GM12878 (cell line): ENCODE data around the gene SEC14L1. TPM values are rescaled to one million over a fixed set of nuclear protein-coding genes. Genes with fewer than 3 reads are reported as not detected.

Experiments
- BHLHE40 ChIP-seq, 2 experiments: fragments of 450-650 bp in 1 of 2; IDR thresholded peaks; 2 replicates each; pipeline ENCODE4 v1.6.1; 2011 to 2017; ENCODE audit warnings: low read depth in 2 of 2, borderline replicate concordance in 1 of 2, improper control_type of control experiment in 1 of 2, low read length in 1 of 2, mild to moderate bottlenecking in 1 of 2
- CHD1 ChIP-seq: IDR thresholded peaks from 2 replicates; pipeline ENCODE4 v1.6.1; 2012; ENCODE audit warnings: low read depth, low read length, improper control_type of control experiment
- DPF2 ChIP-seq: fragments of 450-650 bp; IDR thresholded peaks from 2 replicates; pipeline ENCODE4 v1.6.1; 2017; ENCODE audit warnings: mild to moderate bottlenecking
- EED ChIP-seq: sonication (generic); IDR thresholded peaks from 2 replicates; pipeline ENCODE4 v1.6.1; 2016; ENCODE audit warnings: antibody characterized with exemption, low read depth
- ETV6 ChIP-seq, 2 experiments: fragments of 450-650 bp in 1 of 2; IDR thresholded peaks in 1 of 2; conservative IDR thresholded peaks in 1 of 2; 2 replicates each; pipeline ENCODE4 v1.6.1; 2014; ENCODE audit warnings: antibody characterized with exemption in 1 of 2, borderline replicate concordance in 1 of 2, low read depth in 1 of 2, mild to moderate bottlenecking in 1 of 2, moderate library complexity in 1 of 2
- EZH2 ChIP-seq: IDR thresholded peaks from 2 replicates; pipeline ENCODE4 v1.6.1; 2012; ENCODE audit warnings: low read depth, mild to moderate bottlenecking, control low read depth, inconsistent platforms, low read length, borderline replicate concordance; ENCODE audit not compliant: control insufficient read depth
- GATAD2B ChIP-seq: fragments of 450-650 bp; conservative IDR thresholded peaks from 2 replicates; pipeline ENCODE4 v1.6.1; 2017; ENCODE audit warnings: low read depth, mild to moderate bottlenecking, moderate library complexity
- HDGF ChIP-seq: fragments of 450-650 bp; IDR thresholded peaks from 2 replicates; pipeline ENCODE4 v1.6.1; 2016; ENCODE audit warnings: antibody characterized with exemption
- MEF2A ChIP-seq: IDR thresholded peaks from 2 replicates; pipeline ENCODE4 v1.6.1; 2011; ENCODE audit warnings: low read depth, mild to moderate bottlenecking, low read length, moderate library complexity; ENCODE audit not compliant: insufficient read depth
- NFIC ChIP-seq: IDR thresholded peaks from 2 replicates; pipeline ENCODE4 v1.6.1; 2012; ENCODE audit warnings: low read depth, mild to moderate bottlenecking, inconsistent platforms, low read length, moderate library complexity
- RAD51 ChIP-seq: fragments of 450-650 bp; IDR thresholded peaks from 2 replicates; pipeline ENCODE4 v1.6.1; 2016; ENCODE audit warnings: moderate library complexity, mild to moderate bottlenecking, inconsistent platforms
- RCOR1 ChIP-seq: conservative IDR thresholded peaks from 2 replicates; pipeline ENCODE4 v1.6.1; 2012; ENCODE audit warnings: low read depth, low read length, improper control_type of control experiment
- RUNX3 ChIP-seq: IDR thresholded peaks from 2 replicates; pipeline ENCODE4 v1.6.1; 2012; ENCODE audit warnings: low read length, inconsistent platforms
- SMAD1 ChIP-seq: fragments of 450-650 bp; IDR thresholded peaks from 2 replicates; pipeline ENCODE4 v1.6.1; 2018; ENCODE audit warnings: mild to moderate bottlenecking, low read depth; ENCODE audit not compliant: partially characterized antibody
- SMARCA5 ChIP-seq: fragments of 450-650 bp; IDR thresholded peaks from 2 replicates; pipeline ENCODE4 v1.6.1; 2017; ENCODE audit warnings: mild to moderate bottlenecking
- SPI1 ChIP-seq: IDR thresholded peaks from 2 replicates; pipeline ENCODE4 v1.6.1; 2011; ENCODE audit warnings: low read depth, mild to moderate bottlenecking, low read length, moderate library complexity, borderline replicate concordance; ENCODE audit not compliant: insufficient read depth
- TARDBP ChIP-seq: IDR thresholded peaks from 2 replicates; pipeline ENCODE4 v1.6.1; 2016; ENCODE audit warnings: borderline replicate concordance
- ZNF24 ChIP-seq: fragments of 450-650 bp; IDR thresholded peaks from 2 replicates; pipeline ENCODE4 v1.6.1; 2017; ENCODE audit warnings: antibody characterized with exemption, mild to moderate bottlenecking
- polyA plus RNA-seq, 11 experiments: library from polyadenylated mRNA; depleted of rRNA in 4 of 11; unstranded in 6 of 11; stranded (reverse) in 5 of 11; fragments of >200 nt; fragmentation: Nextera tagmentation in 4 of 11; fragmentation: Illumina TruSeq in 1 of 11; extraction: Ambion mirVana in 4 of 11; extraction: Trizol in 1 of 11; gene quantifications; 1 replicate in 1 of 11; 2 replicates in 10 of 11; pipeline versions ENCODE4 v1.2.1 to v1.2.3, GENCODE V29; 2011 to 2016; ENCODE audit warnings: inconsistent platforms in 2 of 11, missing spikeins in 2 of 11, low read depth in 1 of 11
- total RNA-seq, 4 experiments: library from RNA; depleted of rRNA in 3 of 4; stranded (reverse); fragments of >200 nt in 3 of 4; fragmentation: Illumina TruSeq in 1 of 4; extraction: Trizol in 1 of 4; gene quantifications; 2 replicates each; pipeline versions ENCODE4 v1.2.1 to v1.2.3, GENCODE V29; 2013 to 2021
- TF ChIP-seq, protein P1 (sequence below): IDR thresholded peaks from 2 replicates; pipeline ENCODE4 v1.6.1; 2011; ENCODE audit warnings: low read depth, low read length, improper control_type of control experiment, borderline replicate concordance
- TF ChIP-seq, protein P2 (sequence below): fragments of 450-650 bp; IDR thresholded peaks from 2 replicates; pipeline ENCODE4 v1.6.1; 2016; ENCODE audit warnings: mild to moderate bottlenecking
- TF ChIP-seq, protein P3 (sequence below): fragments of 450-650 bp; IDR thresholded peaks from 2 replicates; pipeline ENCODE4 v1.6.1; 2017; ENCODE audit warnings: low read depth, mild to moderate bottlenecking, moderate library complexity
- TF ChIP-seq, protein P4 (sequence below): IDR thresholded peaks from 2 replicates; pipeline ENCODE4 v1.6.1; 2012; ENCODE audit warnings: low read length, inconsistent platforms
- TF ChIP-seq, protein P5 (sequence below): fragments of 450-650 bp; IDR thresholded peaks from 2 replicates; pipeline ENCODE4 v1.6.1; 2017; ENCODE audit warnings: mild to moderate bottlenecking

Gene SEC14L1
- total and polyA plus RNA-seq, 10 of the 15 experiments (the other 5 are each of a cell fraction or from before 2014, with no cell fraction given) = 6.3 to 66.1 (median 33.5) TPM

DNA sequence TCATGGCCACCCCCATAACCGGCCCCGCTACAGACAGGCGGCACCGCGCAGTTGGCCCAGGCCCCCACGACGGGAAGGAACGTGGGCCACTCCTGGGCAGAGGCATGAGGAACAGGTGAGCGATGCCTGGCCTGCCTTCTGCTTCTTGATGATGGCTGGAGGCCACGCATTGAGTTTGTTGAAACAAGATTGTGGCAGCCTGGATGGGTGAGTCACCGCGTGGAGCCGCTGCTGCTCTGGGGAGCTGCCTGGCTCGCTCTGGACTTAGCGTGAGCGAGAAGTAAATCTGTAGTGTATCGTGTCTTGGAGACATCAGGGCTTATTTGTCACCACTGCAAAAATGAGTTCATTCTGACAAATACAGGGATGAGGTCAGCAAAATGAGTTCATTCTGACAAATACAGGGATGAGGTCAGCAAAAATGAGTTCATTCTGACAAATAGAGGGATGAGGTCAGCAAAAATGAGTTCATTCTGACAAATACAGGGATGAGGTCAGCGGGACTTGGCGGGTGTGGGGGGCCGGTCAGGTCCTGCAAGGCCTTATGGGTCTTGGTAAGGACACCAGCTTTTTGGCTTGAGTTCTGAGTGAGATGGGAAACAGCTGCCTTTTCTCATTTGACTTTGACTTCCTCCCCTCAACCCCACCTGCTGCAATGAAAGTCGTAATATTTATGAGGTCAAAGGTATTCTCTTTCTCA, 93.0 kb downstream of the SEC14L1 start (continued):
- TF ChIP-seq, protein P1, sequence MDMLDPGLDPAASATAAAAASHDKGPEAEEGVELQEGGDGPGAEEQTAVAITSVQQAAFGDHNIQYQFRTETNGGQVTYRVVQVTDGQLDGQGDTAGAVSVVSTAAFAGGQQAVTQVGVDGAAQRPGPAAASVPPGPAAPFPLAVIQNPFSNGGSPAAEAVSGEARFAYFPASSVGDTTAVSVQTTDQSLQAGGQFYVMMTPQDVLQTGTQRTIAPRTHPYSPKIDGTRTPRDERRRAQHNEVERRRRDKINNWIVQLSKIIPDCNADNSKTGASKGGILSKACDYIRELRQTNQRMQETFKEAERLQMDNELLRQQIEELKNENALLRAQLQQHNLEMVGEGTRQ = no peak
- TF ChIP-seq SPI1 (peak; percentile 44; the same call in 1 of the 2 replicates), RAD51 (no peak), BHLHE40 (IDR thresholded peaks at IDR 0.05; ENCODE audit: borderline replicate concordance in 1 of 2, low read depth in 2 of 2, low read length in 1 of 2) (no peak), MEF2A (peak; percentile 93), ZNF24 (no peak), RUNX3 (peak; percentile 72), SMARCA5 (no peak), TARDBP (no peak), HDGF (no peak), GATAD2B (no peak), ETV6 (conservative IDR thresholded peaks at IDR 0.05 in 1 of 2, IDR thresholded peaks at IDR 0.05 in 1 of 2; ENCODE audit: borderline replicate concordance in 1 of 2, low read depth in 1 of 2) (peak in 1 of 2 experiments; percentile 74; a peak in 1 of 4 replicates), CHD1 (no peak), SMAD1 (no peak), DPF2 (no peak), EED (no peak; the same call in 1 of the 2 replicates), RCOR1 (no peak), NFIC (peak; percentile 91), EZH2 (no peak)
- TF ChIP-seq, protein P2, sequence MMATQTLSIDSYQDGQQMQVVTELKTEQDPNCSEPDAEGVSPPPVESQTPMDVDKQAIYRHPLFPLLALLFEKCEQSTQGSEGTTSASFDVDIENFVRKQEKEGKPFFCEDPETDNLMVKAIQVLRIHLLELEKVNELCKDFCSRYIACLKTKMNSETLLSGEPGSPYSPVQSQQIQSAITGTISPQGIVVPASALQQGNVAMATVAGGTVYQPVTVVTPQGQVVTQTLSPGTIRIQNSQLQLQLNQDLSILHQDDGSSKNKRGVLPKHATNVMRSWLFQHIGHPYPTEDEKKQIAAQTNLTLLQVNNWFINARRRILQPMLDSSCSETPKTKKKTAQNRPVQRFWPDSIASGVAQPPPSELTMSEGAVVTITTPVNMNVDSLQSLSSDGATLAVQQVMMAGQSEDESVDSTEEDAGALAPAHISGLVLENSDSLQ = peak; percentile 44; the same call in 1 of the 2 replicates
- TF ChIP-seq, protein P3, sequence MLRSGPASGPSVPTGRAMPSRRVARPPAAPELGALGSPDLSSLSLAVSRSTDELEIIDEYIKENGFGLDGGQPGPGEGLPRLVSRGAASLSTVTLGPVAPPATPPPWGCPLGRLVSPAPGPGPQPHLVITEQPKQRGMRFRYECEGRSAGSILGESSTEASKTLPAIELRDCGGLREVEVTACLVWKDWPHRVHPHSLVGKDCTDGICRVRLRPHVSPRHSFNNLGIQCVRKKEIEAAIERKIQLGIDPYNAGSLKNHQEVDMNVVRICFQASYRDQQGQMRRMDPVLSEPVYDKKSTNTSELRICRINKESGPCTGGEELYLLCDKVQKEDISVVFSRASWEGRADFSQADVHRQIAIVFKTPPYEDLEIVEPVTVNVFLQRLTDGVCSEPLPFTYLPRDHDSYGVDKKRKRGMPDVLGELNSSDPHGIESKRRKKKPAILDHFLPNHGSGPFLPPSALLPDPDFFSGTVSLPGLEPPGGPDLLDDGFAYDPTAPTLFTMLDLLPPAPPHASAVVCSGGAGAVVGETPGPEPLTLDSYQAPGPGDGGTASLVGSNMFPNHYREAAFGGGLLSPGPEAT = no peak
- TF ChIP-seq, protein P4, sequence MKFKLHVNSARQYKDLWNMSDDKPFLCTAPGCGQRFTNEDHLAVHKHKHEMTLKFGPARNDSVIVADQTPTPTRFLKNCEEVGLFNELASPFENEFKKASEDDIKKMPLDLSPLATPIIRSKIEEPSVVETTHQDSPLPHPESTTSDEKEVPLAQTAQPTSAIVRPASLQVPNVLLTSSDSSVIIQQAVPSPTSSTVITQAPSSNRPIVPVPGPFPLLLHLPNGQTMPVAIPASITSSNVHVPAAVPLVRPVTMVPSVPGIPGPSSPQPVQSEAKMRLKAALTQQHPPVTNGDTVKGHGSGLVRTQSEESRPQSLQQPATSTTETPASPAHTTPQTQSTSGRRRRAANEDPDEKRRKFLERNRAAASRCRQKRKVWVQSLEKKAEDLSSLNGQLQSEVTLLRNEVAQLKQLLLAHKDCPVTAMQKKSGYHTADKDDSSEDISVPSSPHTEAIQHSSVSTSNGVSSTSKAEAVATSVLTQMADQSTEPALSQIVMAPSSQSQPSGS = peak; percentile 100
- TF ChIP-seq, protein P5, sequence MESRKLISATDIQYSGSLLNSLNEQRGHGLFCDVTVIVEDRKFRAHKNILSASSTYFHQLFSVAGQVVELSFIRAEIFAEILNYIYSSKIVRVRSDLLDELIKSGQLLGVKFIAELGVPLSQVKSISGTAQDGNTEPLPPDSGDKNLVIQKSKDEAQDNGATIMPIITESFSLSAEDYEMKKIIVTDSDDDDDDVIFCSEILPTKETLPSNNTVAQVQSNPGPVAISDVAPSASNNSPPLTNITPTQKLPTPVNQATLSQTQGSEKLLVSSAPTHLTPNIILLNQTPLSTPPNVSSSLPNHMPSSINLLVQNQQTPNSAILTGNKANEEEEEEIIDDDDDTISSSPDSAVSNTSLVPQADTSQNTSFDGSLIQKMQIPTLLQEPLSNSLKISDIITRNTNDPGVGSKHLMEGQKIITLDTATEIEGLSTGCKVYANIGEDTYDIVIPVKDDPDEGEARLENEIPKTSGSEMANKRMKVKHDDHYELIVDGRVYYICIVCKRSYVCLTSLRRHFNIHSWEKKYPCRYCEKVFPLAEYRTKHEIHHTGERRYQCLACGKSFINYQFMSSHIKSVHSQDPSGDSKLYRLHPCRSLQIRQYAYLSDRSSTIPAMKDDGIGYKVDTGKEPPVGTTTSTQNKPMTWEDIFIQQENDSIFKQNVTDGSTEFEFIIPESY = peak; percentile 79; the same call in 1 of the 2 replicates
